ENCODE data around the gene MOSPD2. TPM values are rescaled to one million over a fixed set of nuclear protein-coding genes. Genes with fewer than 3 reads are reported as not detected.
A peak's percentile ranks its signal among the peaks of the same experiment; 100 is the strongest.

Gene MOSPD2
- polyA plus RNA-seq, 1 experiment: 7.1 TPM

- CTCF ChIA-PET: no interaction called here
- POLR2A ChIA-PET: no interaction called here
- no peak overlapping the region for H3K4me3 ChIP-seq (ENCODE audit: low read depth, low read length)
- H3K36me3 ChIP-seq (ENCODE audit: control insufficient read depth, insufficient read depth, low read length): no peaks in the 10 kb centered on the region
- no peaks in the 10 kb centered on the region for H3K27me3 ChIP-seq (ENCODE audit: control insufficient read depth, insufficient read depth, low read length)
- DNase-seq (ENCODE audit: low read depth): no peak
- TF ChIP-seq CTCF (IDR thresholded peaks at IDR 0.05; ENCODE audit: insufficient read depth, low read depth, low read length): no peak
These were observed 53.2 kb downstream of the MOSPD2 start for GRCh38 chrX:14926471-14926870.

- DNase-seq (ENCODE audit: low read depth): peak; percentile 23
These were observed 54.2 kb downstream of the MOSPD2 start for GRCh38 chrX:14927401-14927800.

GRCh38 chrX:14930663-14931062 is 57.4 kb downstream of the MOSPD2 start:
- no peak for DNase-seq (ENCODE audit: low read depth)
- CTCF ChIA-PET: no interaction called here
- no peaks in the 10 kb centered on the region for H3K27me3 ChIP-seq (ENCODE audit: control insufficient read depth, insufficient read depth, low read length)
- H3K4me3 ChIP-seq (ENCODE audit: low read depth, low read length): no peak overlapping the region
- no peaks in the 10 kb centered on the region for H3K36me3 ChIP-seq (ENCODE audit: control insufficient read depth, insufficient read depth, low read length)
- POLR2A ChIA-PET: no interaction called here
- no peak for TF ChIP-seq CTCF (IDR thresholded peaks at IDR 0.05; ENCODE audit: insufficient read depth, low read depth, low read length)

More at GRCh38 chrX:14927401-14927800, 54.2 kb downstream of the MOSPD2 start:
- ChIA-PET CTCF (no interaction called here), POLR2A (no interaction called here)
- H3K4me3 ChIP-seq (ENCODE audit: low read depth, low read length): no peak overlapping the region
- H3K36me3 ChIP-seq (ENCODE audit: control insufficient read depth, insufficient read depth, low read length): no peaks in the 10 kb centered on the region
- no peaks in the 10 kb centered on the region for H3K27me3 ChIP-seq (ENCODE audit: control insufficient read depth, insufficient read depth, low read length)
- no peak for TF ChIP-seq CTCF (IDR thresholded peaks at IDR 0.05; ENCODE audit: insufficient read depth, low read depth, low read length)

GRCh38 chrX:14932136-14932535 is 58.9 kb downstream of the MOSPD2 start:
- TF ChIP-seq CTCF (IDR thresholded peaks at IDR 0.05; ENCODE audit: insufficient read depth, low read depth, low read length): no peak
- ChIA-PET CTCF (no interaction called here), POLR2A (no interaction called here)
- DNase-seq (ENCODE audit: low read depth): no peak
- Histone ChIP-seq H3K4me3 (ENCODE audit: low read depth, low read length) (no peak overlapping the region), H3K36me3 (ENCODE audit: control insufficient read depth, insufficient read depth, low read length) (no peaks in the 10 kb centered on the region), H3K27me3 (ENCODE audit: control insufficient read depth, insufficient read depth, low read length) (no peaks in the 10 kb centered on the region)

GRCh38 chrX:14934423-14934822 is 61.2 kb downstream of the MOSPD2 start:
- ChIA-PET POLR2A (no interaction called here), CTCF (no interaction called here)

More at GRCh38 chrX:14934423-14934822, 61.2 kb downstream of the MOSPD2 start:
- Histone ChIP-seq H3K4me3 (ENCODE audit: low read depth, low read length) (no peak overlapping the region), H3K36me3 (ENCODE audit: control insufficient read depth, insufficient read depth, low read length) (no peaks in the 10 kb centered on the region), H3K27me3 (ENCODE audit: control insufficient read depth, insufficient read depth, low read length) (no peaks in the 10 kb centered on the region)
- TF ChIP-seq CTCF (IDR thresholded peaks at IDR 0.05; ENCODE audit: insufficient read depth, low read depth, low read length): no peak
- DNase-seq (ENCODE audit: low read depth): no peak
